Renal cortex interstitium (tissue), 11 donors: Measurements from ENCODE around the gene B4GALT6. TPM values are rescaled to one million over a fixed set of nuclear protein-coding genes. Genes with fewer than 3 reads are reported as not detected.

Experiments used
- DNase-seq, 11 donors: peaks; one replicate each; pipeline ENCODE4 v3.0.0-alpha.2; 2013; ENCODE audit warnings: low read depth in 9 of 11, low spot score in 4 of 11; ENCODE audit errors: extremely low read depth in 1 of 11
- polyA plus RNA-seq, 3 donors: library from polyadenylated mRNA; unstranded; fragments of 120-200 nt; gene quantifications; one replicate each; pipeline ENCODE4 v1.2.1, GENCODE V29; 2013; ENCODE audit not compliant: insufficient read length in 3 of 3

B4GALT6 gene
- polyA plus RNA-seq, 3 donors, result 14.5 to 19.2 (median 16.1) TPM

GRCh38 chr18:31648458-31648857 is 35.9 kb downstream of the B4GALT6 start:
- no peak for DNase-seq

- no peak for DNase-seq
These were observed 37.1 kb downstream of the B4GALT6 start for GRCh38 chr18:31647127-31647753.

DNA sequence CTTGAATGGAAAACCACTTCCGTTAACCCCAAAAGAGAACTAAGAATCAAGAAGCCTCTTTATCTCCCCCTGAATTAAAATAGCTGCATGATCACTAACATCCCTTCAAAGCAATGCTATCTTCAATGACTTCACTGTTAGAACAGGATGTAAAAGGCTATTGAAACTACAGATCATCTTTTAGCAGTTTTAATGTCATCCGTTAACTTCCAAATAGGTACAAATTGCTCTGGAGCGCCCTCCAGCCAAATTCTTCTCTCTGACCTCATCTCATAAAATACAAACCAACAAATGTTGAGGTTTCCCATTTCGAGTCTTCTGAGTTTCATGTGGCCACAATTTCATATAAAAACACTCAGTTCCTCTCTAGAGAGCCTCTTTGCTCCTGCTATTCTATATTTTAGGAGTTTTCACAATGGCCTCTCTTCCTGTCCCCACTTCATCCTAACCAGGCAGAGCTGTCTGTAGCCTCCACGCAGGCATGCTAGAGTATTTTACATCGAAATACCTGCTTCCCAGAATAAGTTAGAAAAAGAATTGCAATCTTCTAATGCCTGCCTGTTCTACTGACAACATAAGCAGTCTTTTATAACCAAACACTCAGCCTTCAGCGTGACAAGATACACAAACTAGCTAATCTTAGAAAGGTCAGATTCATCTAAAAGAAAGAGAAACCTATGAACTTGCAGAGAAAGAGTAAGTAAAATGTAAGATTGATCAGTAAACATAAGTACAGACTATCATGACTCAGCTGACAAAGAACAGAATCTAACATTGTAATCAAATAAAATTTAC is 37.9 kb downstream of the B4GALT6 start:
- no peak for DNase-seq

- no peak for DNase-seq
These were observed 39.0 kb downstream of the B4GALT6 start for GRCh38 chr18:31645411-31645810.

DNA sequence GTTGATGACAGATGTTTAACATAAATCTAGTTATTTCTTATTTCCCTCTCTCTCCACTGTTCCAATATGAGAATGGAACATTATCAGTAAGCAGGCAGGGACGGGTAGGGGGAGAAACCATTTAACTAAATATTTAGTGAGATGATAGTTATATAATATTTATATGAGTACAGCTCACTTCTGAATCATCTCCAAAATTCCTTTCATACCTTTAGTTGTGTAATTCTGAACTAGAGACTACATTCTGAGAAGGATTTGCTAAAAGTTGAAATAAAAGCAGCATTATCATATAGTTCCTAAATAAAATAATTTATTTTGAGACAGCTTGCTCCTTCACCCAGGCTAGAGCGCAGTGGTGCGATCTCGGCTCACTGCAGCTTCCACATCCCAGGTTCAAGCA is 41.4 kb downstream of the B4GALT6 start:
- DNase-seq, result no peak

- no peak for DNase-seq
These were observed 46.9 kb downstream of the B4GALT6 start for GRCh38 chr18:31637445-31637844.

GRCh38 chr18:31636387-31636786 is 48.0 kb downstream of the B4GALT6 start:
- no peak for DNase-seq

GRCh38 chr18:31634331-31634713 is 50.1 kb downstream of the B4GALT6 start:
- DNase-seq, result no peak

GRCh38 chr18:31633392-31634330 is 50.7 kb downstream of the B4GALT6 start:
- DNase-seq, result no peak

GRCh38 chr18:31632356-31632755 is 52.0 kb downstream of the B4GALT6 start:
- DNase-seq, result no peak

DNA sequence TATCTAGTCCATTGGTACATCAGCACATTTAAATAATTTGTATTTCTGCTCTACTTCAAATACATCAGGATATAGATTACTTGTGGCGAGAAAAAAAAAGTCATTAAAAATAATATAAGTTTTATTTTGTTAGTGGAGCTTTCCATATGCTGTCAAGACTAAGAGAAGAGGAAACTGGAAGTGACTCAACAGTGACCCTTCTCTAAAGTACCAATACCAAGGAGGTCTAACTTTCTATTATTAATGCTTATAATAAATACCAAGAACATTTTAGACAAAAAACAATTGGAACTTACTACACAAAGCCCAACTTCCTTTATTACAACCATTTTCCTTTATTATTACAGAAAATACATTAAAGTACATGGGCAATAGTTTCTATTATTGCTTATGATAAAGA is 52.9 kb downstream of the B4GALT6 start:
- no peak for DNase-seq

DNA sequence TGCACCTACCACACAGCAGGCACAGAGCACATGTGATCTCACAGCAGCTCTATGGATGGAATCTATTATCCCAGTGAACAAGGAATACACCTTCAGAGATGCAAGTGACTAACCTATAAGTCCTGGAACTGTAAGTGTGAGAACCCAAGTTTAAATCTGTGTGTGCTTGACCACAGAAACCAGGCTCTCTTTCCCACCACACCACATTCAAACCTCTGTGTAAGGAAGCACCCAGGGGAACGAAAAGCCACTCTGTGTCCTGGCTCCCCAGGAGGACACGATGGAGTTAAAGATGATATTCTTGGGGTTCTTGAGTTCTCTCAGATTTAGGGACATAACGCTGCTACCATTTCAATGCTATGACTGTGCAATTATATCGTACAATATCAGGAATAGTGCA is 53.8 kb downstream of the B4GALT6 start:
- no peak for DNase-seq

DNA sequence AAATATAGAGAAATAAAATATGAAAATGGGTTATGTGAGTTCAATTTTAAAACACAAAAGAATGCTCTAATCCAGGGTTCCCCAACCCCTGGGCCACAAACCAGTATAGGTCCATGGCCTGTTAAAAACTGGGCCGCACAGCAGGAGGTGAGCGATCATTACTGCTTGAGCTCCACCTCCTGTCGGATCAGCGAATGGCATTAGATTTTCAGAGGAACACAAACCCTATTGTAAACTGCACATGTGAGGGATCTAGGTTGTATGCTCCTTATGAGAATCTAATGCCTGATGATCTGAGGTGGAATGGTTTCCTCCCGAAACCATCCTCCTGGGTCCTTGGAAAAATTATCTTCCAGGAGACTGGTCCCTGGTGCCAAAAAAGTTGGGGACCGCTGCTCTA is 58.0 kb downstream of the B4GALT6 start:
- DNase-seq, result no peak

GRCh38 chr18:31624892-31625640 is 59.3 kb downstream of the B4GALT6 start:
- no peak for DNase-seq

GRCh38 chr18:31619291-31619690 is 65.1 kb downstream of the B4GALT6 start:
- DNase-seq, result no peak

GRCh38 chr18:31618801-31619200 is 65.6 kb downstream of the B4GALT6 start:
- DNase-seq, result no peak

GRCh38 chr18:31617031-31617717 is 67.2 kb downstream of the B4GALT6 start:
- no peak for DNase-seq

DNA sequence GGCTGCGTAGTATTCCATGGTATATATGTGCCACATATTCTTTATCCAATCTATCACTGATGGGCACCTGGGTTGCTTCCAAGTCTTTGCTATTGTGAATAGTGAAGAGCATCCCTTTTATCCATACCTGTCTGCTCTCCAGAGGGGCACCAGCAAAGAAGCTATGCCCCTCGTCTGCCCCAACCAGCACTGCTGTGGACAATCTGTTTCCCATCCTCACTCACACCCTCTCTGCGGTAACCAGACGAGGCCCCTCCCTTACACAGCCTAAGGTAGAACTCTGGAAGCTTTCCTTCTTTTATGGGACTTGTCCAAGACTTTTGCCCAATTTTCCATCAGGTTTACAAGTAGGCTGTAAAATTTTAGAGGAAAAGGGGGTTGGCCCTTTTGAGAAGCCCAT is 67.8 kb downstream of the B4GALT6 start:
- DNase-seq, result no peak

DNA sequence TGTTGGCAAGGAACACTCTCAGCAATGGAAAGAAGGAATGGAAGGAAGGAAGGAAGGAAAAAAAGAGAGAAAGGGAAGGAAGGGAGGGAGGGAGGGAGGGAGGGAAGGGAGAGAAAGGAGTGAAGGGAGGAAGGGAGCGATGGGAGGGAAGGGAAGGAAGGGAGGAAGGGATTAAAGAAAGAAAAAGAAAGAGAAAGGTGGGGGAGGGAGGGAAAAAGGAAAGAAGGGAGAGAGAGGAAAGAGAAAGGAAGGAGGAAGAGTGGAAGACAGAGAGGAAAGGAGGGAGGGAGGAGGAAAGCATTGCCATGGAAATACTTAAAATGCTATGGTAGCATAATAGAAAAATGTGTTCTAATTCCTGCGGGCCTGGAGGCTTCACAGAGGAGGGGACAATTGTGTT is 70.3 kb downstream of the B4GALT6 start:
- DNase-seq, result no peak
